Bronchial epithelial cell (primary cell): ENCODE measurements around the gene UTP15. TPM values are rescaled to one million over a fixed set of nuclear protein-coding genes. Genes with fewer than 3 reads are reported as not detected.

Experiments used
- DNase-seq: peaks from one replicate; pipeline ENCODE4 v3.0.0-alpha.2; 2010; ENCODE audit warnings: low read depth
- FAIRE-seq: peaks from 2 replicates; lab custom pipeline; 2011; peaks lifted over from hg19 to GRCh38; lab: Jason Lieb, UNC
- H3K27me3 ChIP-seq: 2 replicates; pipeline ENCODE4 v1.5.1; 2011; ENCODE audit warnings: low read length; ENCODE audit not compliant: control insufficient read depth, insufficient read depth
- H3K36me3 ChIP-seq: 2 replicates; pipeline ENCODE4 v1.5.1; 2011; ENCODE audit warnings: low read length; ENCODE audit not compliant: control insufficient read depth, insufficient read depth
- H3K4me3 ChIP-seq: 2 replicates; pipeline ENCODE4 v1.5.1; 2011; ENCODE audit warnings: mild to moderate bottlenecking, low read depth, low read length, control low read depth
- total RNA-seq: library from RNA; depleted of rRNA; stranded (reverse); fragments of >200 nt; gene quantifications from 2 replicates; pipeline ENCODE4 v1.2.1, GENCODE V29; 2014
- TF ChIP-seq, protein P1 (sequence below): IDR thresholded peaks from 2 replicates; pipeline ENCODE4 v1.5.1; 2011; ENCODE audit warnings: mild to moderate bottlenecking, moderate library complexity, low read length, control low read depth, inconsistent platforms; ENCODE audit not compliant: insufficient read depth, severe bottlenecking

Gene UTP15
- total RNA-seq, 1 donor from 2014 or later: 45.0 TPM

DNA sequence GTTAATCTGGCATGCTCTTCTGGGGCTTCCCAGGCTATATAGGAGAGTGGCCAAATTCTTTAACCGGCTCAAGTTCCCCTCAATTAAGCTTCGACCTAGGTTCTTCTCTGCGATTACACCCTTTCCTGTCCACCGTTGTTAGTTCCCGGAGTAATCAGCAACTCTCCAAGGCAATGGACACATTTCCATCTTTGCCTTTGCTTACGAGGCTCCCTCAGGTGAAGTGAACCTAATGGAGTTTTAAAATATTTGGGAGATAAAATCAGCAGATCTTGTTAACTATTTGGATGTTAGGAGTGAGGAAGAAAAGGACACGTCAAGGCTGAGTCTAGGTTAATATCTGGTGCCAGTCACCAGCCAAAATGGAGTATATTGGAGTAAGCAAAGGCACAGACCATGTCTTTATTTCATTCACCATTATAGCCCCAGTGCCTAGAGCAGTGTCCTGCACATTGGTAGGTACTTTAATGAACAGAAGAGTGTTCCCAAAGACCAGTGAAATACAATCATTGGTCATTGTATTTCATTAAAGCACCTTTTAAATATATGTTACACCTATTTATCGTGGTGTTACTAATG is 515 bp downstream of the UTP15 start:
- H3K36me3 ChIP-seq: peaks cover 3% of the 10 kb centered on the region
- FAIRE-seq: no peak
- H3K4me3 ChIP-seq: peak overlapping the region; percentile 81
- DNase-seq: no peak
- H3K27me3 ChIP-seq: no peaks in the 10 kb centered on the region
- TF ChIP-seq, protein P1, sequence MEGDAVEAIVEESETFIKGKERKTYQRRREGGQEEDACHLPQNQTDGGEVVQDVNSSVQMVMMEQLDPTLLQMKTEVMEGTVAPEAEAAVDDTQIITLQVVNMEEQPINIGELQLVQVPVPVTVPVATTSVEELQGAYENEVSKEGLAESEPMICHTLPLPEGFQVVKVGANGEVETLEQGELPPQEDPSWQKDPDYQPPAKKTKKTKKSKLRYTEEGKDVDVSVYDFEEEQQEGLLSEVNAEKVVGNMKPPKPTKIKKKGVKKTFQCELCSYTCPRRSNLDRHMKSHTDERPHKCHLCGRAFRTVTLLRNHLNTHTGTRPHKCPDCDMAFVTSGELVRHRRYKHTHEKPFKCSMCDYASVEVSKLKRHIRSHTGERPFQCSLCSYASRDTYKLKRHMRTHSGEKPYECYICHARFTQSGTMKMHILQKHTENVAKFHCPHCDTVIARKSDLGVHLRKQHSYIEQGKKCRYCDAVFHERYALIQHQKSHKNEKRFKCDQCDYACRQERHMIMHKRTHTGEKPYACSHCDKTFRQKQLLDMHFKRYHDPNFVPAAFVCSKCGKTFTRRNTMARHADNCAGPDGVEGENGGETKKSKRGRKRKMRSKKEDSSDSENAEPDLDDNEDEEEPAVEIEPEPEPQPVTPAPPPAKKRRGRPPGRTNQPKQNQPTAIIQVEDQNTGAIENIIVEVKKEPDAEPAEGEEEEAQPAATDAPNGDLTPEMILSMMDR: no peak

DNA sequence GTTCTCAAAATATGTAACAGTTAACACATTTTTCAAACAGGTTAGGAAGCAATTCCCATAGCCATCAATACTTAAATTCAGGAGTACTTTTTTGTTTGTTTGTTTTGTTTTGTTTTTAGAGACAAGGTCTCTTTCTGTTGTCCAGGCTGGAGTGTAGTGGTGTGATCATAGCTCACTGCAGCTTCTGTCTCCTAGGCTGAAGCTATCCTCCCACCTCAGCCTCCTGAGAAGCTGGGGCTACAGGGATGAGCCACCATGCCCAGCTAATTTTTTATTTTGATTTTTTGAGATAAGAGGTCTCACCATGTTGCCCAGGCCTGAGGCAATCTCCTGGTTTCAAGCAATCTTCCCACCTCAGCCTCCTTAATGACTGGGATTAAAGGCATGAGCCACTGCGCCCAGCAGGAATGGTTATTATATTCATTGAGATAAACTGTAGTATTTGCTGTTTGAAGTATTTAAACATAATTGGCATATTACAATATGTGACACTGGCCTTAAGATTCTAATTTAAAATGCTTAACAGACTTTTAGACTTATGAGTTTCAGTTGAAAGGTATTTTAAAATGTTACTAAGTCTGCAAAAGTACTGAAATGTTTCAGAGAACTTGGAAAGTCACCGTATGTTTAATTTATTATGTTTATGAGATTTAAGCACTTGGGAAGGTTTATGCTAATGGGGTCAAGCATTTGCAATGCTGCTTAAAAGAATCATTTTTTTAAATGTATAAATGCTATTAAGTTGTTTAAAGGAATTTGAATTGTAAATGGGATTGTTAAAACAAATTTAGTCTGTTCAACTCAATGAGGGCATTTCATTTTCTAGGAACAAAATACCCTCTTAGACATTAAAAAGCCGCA is 17.0 kb downstream of the UTP15 start:
- Histone ChIP-seq H3K27me3 (no peaks in the 10 kb centered on the region), H3K36me3 (peaks cover 4% of the 10 kb centered on the region), H3K4me3 (no peak overlapping the region)
- TF ChIP-seq, protein P1: no peak
- no peak for FAIRE-seq
- no peak for DNase-seq

DNA sequence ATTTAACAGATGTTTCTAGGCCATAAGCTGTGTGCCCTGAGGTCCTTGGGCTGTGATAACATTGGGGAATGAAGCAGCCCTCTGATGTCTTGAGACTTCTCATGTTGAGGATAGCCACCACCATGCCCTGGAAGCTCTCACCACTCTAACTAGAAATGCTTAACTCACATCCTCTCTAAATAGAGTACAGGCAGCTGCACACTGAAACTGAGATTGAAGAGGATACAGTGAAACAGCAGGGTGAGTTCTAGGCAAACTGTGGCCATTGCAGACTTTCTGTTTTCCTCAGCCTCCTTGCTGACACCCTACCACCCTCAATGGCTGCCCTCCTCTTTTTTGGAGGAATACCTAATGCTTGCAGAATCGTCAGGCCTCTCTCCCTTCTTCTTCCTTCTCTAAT is 22.4 kb downstream of the UTP15 start:
- no peaks in the 10 kb centered on the region for H3K36me3 ChIP-seq
- FAIRE-seq: no peak
- no peak overlapping the region for H3K4me3 ChIP-seq
- no peak for DNase-seq
- TF ChIP-seq, protein P1: no peak
- no peaks in the 10 kb centered on the region for H3K27me3 ChIP-seq

DNA sequence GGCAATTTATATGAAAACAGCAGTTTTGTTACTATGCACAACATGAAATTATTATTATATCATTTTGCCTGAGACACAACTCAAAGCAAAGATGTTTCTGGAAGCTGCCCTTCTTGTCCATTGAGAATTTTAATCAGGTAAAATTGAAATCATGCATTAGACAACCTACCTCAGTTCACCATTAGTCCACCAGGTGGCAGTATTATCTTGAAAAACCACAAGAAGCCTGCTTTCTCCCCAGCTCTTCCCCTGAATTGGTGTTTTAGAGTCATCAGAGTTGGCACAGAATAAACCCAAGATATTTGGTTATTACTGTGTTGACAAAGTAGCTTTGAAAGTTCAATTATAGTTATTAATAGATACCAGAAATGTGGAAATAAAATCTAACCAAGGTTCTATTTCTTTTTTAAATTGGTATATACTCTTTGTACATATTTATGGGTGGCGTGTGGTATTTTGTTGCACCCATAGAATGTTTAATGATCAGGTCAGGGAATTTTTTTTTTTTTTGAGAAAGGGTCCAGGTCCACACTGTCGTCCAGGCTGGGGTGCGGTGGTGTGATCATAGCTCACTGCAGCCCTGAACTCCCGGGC is 25.7 kb downstream of the UTP15 start:
- TF ChIP-seq, protein P1: peak; percentile 56
- DNase-seq: peak; percentile 76
- Histone ChIP-seq H3K27me3 (no peaks in the 10 kb centered on the region), H3K36me3 (no peaks in the 10 kb centered on the region), H3K4me3 (no peak overlapping the region)
- FAIRE-seq: no peak

DNA sequence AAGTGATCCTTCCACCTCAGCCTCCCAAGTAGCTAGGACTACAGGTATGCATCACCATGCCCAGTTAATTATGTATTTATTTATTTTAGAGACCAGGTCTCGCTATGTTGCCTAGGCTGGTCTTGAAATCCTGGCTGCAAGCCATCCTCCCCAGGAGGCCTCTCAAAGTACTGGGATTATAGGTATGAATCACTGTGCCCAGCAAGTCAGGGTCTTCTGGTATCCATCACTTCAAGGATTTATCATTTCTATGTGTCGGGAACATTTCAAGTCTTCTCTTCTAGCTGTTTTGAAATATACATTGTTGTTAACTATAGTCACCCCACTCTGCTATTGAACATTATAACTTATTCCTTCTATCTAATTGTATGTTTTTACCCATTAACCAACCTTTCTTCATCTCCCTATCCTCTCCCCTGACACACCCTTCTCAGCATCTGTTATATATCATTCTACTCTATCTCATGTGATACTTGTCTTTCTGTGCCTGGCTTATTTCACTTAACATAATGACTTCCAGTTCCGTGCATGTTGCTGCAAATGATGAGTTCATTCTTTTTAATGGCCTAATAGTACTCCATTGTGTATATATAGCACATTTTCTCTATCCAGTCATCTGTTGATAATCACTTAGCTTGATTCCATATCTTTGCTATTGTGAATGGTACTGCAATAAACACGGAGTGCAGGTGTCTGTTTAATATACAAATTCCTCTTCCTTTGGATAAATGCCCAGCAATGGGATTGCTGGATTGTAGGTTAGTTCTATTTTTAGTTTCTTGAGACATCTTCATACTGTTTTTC is 26.4 kb downstream of the UTP15 start:
- TF ChIP-seq, protein P1: no peak
- no peak overlapping the region for H3K4me3 ChIP-seq
- no peaks in the 10 kb centered on the region for H3K36me3 ChIP-seq
- FAIRE-seq: no peak
- peak; percentile 49 for DNase-seq
- H3K27me3 ChIP-seq: no peaks in the 10 kb centered on the region
